Measurements from ENCODE around the gene TAGLN2.
A peak's percentile ranks its signal among the peaks of the same experiment; 100 is the strongest.

TAGLN2 gene

GRCh38 chr1:159935719-159936272 lies 10.5 kb upstream of the TAGLN2 start:
- DNase-seq (ENCODE audit: low read depth in 3 of 3): no peak

- no peak for DNase-seq (ENCODE audit: low read depth in 3 of 3)
Measured at GRCh38 chr1:159935305-159935704, 10.0 kb upstream of the TAGLN2 start.

GRCh38 chr1:159934136-159935039 lies 9.1 kb upstream of the TAGLN2 start:
- no peak for DNase-seq (ENCODE audit: low read depth in 3 of 3)

- no peak for DNase-seq (ENCODE audit: low read depth in 3 of 3)
Measured at GRCh38 chr1:159933347-159933746, 8.0 kb upstream of the TAGLN2 start.

- no peak for DNase-seq (ENCODE audit: low read depth in 3 of 3)
Measured at GRCh38 chr1:159932296-159933285, 7.3 kb upstream of the TAGLN2 start.

GRCh38 chr1:159931795-159932173 lies 6.5 kb upstream of the TAGLN2 start:
- no peak for DNase-seq (ENCODE audit: low read depth in 3 of 3)

- no peak for DNase-seq (ENCODE audit: low read depth in 3 of 3)
Measured at GRCh38 chr1:159931101-159931794, 5.9 kb upstream of the TAGLN2 start.

GRCh38 chr1:159930634-159931033 lies 5.3 kb upstream of the TAGLN2 start:
- DNase-seq (ENCODE audit: low read depth in 3 of 3): no peak

- DNase-seq (ENCODE audit: low read depth in 3 of 3): no peak
Measured at GRCh38 chr1:159930216-159930615, 4.9 kb upstream of the TAGLN2 start.

GRCh38 chr1:159929155-159930051 lies 4.1 kb upstream of the TAGLN2 start:
- DNase-seq (ENCODE audit: low read depth in 3 of 3): no peak

- DNase-seq (ENCODE audit: low read depth in 3 of 3): no peak
Measured at GRCh38 chr1:159928491-159929050, 3.3 kb upstream of the TAGLN2 start.

GRCh38 chr1:159927849-159928431 lies 2.6 kb upstream of the TAGLN2 start:
- no peak for DNase-seq (ENCODE audit: low read depth in 3 of 3)

- no peak for DNase-seq (ENCODE audit: low read depth in 3 of 3)
Measured at GRCh38 chr1:159927211-159927848, 2.0 kb upstream of the TAGLN2 start.

GRCh38 chr1:159925719-159926078 lies 392 bp upstream of the TAGLN2 start:
- DNase-seq (ENCODE audit: low read depth in 3 of 3): no peak

- DNase-seq (ENCODE audit: low read depth in 3 of 3): peak in 1 of 3 experiments; percentile 26
Measured at GRCh38 chr1:159924025-159924790, 1.1 kb downstream of the TAGLN2 start.

GRCh38 chr1:159923203-159924024 lies 1.9 kb downstream of the TAGLN2 start:
- DNase-seq (ENCODE audit: low read depth in 3 of 3): peak in 2 of 3 experiments; percentile 60 to 66

GRCh38 chr1:159922511-159923202 lies 2.6 kb downstream of the TAGLN2 start:
- DNase-seq (ENCODE audit: low read depth in 3 of 3): no peak
